Common myeloid progenitor, CD34-positive (primary cell): ENCODE measurements around the gene PAX2. TPM values are rescaled to one million over a fixed set of nuclear protein-coding genes. Genes with fewer than 3 reads are reported as not detected.
A peak's percentile ranks its signal among the peaks of the same experiment; 100 is the strongest.
"Not testable (repeated sequence)": the region's sequence is repeated elsewhere in the genome, so short reads cannot be mapped to it uniquely, and the experiment has no call there.

Experiments
- CTCF ChIA-PET: fragments of 350-600 bp; sonication (Branson Sonifier 250); formaldehyde crosslinking; loops from one replicate; lab custom pipeline; 2021; ENCODE audit warnings: antibody characterized with exemption; lab: Charles Lee
- POLR2A ChIA-PET: fragments of 350-600 bp; sonication (Branson Sonifier 250); formaldehyde crosslinking; loops from one replicate; lab custom pipeline; 2021; ENCODE audit warnings: antibody characterized with exemption; lab: Charles Lee
- DNase-seq, 3 donors: peaks; one replicate each; pipeline versions ENCODE4 v3.0.0 to v3.0.0-alpha.2; 2013
- H3K27ac ChIP-seq, 2 experiments: 1 replicate in 1 of 2; 2 replicates in 1 of 2; pipeline ENCODE4 v1.7.0; 2013; ENCODE audit warnings: inconsistent platforms in 2 of 2, low read length in 2 of 2, mild to moderate bottlenecking in 2 of 2, low read depth in 1 of 2, moderate library complexity in 1 of 2; ENCODE audit not compliant: severe bottlenecking in 2 of 2, insufficient read depth in 1 of 2, poor library complexity in 1 of 2
- H3K27me3 ChIP-seq, 5 experiments: replicated peaks in 2 of 5; 1 replicate in 3 of 5; 2 replicates in 2 of 5; pipeline versions ENCODE4 v1.6.1 to v1.7.0; 2013; ENCODE audit warnings: low read length in 4 of 5, mild to moderate bottlenecking in 2 of 5, moderate library complexity in 2 of 5, inconsistent platforms in 1 of 5; ENCODE audit not compliant: insufficient read depth in 5 of 5, control insufficient read depth in 4 of 5
- H3K36me3 ChIP-seq, 4 experiments: 1 replicate in 2 of 4; 2 replicates in 2 of 4; pipeline versions ENCODE4 v1.6.1 to v1.7.0; 2013; ENCODE audit warnings: low read length in 3 of 4, control low read depth in 1 of 4, mild to moderate bottlenecking in 1 of 4; ENCODE audit not compliant: control insufficient read depth in 4 of 4, insufficient read depth in 4 of 4
- H3K4me1 ChIP-seq, 4 experiments: 1 replicate in 3 of 4; 2 replicates in 1 of 4; pipeline versions ENCODE4 v1.6.1 to v1.7.1; 2013; ENCODE audit warnings: low read length in 3 of 4, mild to moderate bottlenecking in 3 of 4, control low read depth in 1 of 4, inconsistent platforms in 1 of 4, moderate library complexity in 1 of 4; ENCODE audit not compliant: control insufficient read depth in 4 of 4, insufficient read depth in 4 of 4; ENCODE audit errors: control extremely low read depth in 1 of 4
- H3K4me3 ChIP-seq, 7 experiments: 1 replicate in 4 of 7; 2 replicates in 3 of 7; pipeline versions ENCODE4 v1.5.1 to v1.7.0; 2013; ENCODE audit warnings: mild to moderate bottlenecking in 7 of 7, low read length in 6 of 7, moderate library complexity in 6 of 7, inconsistent platforms in 2 of 7, low read depth in 2 of 7, control low read depth in 1 of 7; ENCODE audit not compliant: insufficient read depth in 4 of 7, control insufficient read depth in 1 of 7; ENCODE audit errors: extremely low read depth in 1 of 7
- H3K9me3 ChIP-seq, 5 experiments: 1 replicate in 4 of 5; 2 replicates in 1 of 5; pipeline versions ENCODE4 v1.6.1 to v1.7.1; 2013; ENCODE audit warnings: low read length in 4 of 5, mild to moderate bottlenecking in 2 of 5, inconsistent platforms in 1 of 5, low read depth in 1 of 5, moderate library complexity in 1 of 5; ENCODE audit not compliant: control insufficient read depth in 4 of 5, insufficient read depth in 2 of 5; ENCODE audit errors: control extremely low read depth in 1 of 5
- WGBS: methylation state at CpG from one replicate; pipeline ENCODE4 v1.1.5; 2013; ENCODE audit not compliant: insufficient coverage; 5-methylcytosine and 5-hydroxymethylcytosine counted together
- polyA plus RNA-seq: library from polyadenylated mRNA; unstranded; fragments of 120-200 nt; gene quantifications from one replicate; pipeline ENCODE4 v1.2.1, GENCODE V29; 2013

PAX2 gene
- not detected for polyA plus RNA-seq

GRCh38 chr10:100744987-100745881 lies at the start of gene PAX2:
Gene PAX2 (plus strand): TSS chr10:100745582. CDS start chr10:100746261, 679 bp downstream.
- CTCF ChIA-PET, result interaction anchor here (0.8 to 5.6 kb wide), 10 partner anchors 11 to 183 kb away, joined by 3 to 55 read pairs (median 6); no protein-coding TSS in a partner anchor
- H3K9me3 ChIP-seq, result no peaks in the 10 kb centered on the region
- WGBS, result 1% methylated on average over 50 of the region's 75 CpGs
- peaks cover 0 to 100% (median 72%) of the 10 kb centered on the region in 5 experiments for H3K27me3 ChIP-seq
- H3K4me3 ChIP-seq, result peak within 1 kb of the TSS in 4 of 7 experiments; percentile 13 to 50 (median 34)
- peaks cover 0 to 33% (median 15%) of the 10 kb centered on the region in 4 experiments for H3K4me1 ChIP-seq
- POLR2A ChIA-PET, result interaction anchor here (0.7 kb wide), 1 partner anchor 34 kb away, joined by 4 read pairs; no protein-coding TSS in a partner anchor
- H3K36me3 ChIP-seq, result no peaks in the 10 kb centered on the region
- peak in 2 of 3 donors; percentile 45 to 50 for DNase-seq
- no peak within 1 kb of the TSS for H3K27ac ChIP-seq

DNA sequence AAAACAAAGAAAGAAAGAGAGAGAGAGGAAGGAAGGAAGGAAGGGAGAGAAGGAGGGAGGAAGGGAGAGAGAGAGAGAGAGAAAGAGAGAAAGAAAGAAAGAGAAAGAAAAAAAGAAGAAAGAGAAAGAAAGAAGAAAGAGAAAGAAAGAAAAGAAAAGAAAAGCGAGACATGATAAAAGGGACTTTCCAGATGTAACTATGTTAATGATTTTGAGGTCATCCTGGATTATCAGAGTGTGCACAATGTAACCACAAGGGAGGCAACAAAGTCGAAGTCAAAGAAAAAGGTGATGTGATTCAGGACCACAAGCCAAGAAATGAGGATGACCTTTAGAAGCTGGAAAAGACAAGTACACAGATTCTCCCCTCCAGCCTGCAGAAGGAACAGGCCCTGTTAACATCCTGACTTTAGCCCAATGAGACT lies 48.9 kb upstream of the PAX2 start:
- H3K9me3 ChIP-seq, result no peaks in the 10 kb centered on the region
- CTCF ChIA-PET, result interaction anchor here (0.6 to 0.7 kb wide), 2 partner anchors 10 to 309 kb away, joined by 3 read pairs; no protein-coding TSS in a partner anchor
- peaks cover 11 to 66% (median 29%) of the 10 kb centered on the region in 5 experiments for H3K27me3 ChIP-seq
- H3K36me3 ChIP-seq, result no peaks in the 10 kb centered on the region
- H3K27ac ChIP-seq, result no peak overlapping the region
- H3K4me1 ChIP-seq, result peaks cover 0 to 6% (median 3%) of the 10 kb centered on the region in 4 experiments
- H3K4me3 ChIP-seq, result no peak overlapping the region
- no peak for DNase-seq
- WGBS, result 65% methylated on average over 2 of the region's 2 CpGs
- POLR2A ChIA-PET, result no interaction called here

DNA sequence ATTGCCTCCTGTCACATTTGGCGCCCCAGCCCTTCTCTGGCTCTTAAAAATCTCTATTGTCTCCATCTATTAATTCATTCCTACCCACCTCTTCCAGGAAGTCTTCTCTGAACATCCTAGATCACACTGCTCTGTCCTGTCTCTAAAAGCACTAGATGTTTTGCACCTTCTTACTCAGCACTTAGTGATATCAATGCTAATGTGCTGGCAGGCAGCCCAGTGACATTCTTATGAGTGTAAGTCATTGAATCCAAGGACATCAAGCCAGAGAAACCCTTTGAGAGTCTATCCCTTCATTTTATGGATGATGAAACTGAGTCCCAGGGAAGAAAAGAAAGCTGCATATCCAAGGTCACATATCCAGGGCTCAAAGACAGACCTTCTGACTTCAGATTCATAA lies 48.3 kb upstream of the PAX2 start:
- H3K4me1 ChIP-seq, result peaks cover 0 to 6% (median 3%) of the 10 kb centered on the region in 4 experiments
- DNase-seq, result no peak
- no peaks in the 10 kb centered on the region for H3K36me3 ChIP-seq
- H3K4me3 ChIP-seq, result no peak overlapping the region
- no peaks in the 10 kb centered on the region for H3K9me3 ChIP-seq
- CTCF ChIA-PET, result no interaction called here
- 91% methylated on average over 1 of the region's 1 CpG for WGBS
- H3K27ac ChIP-seq, result no peak overlapping the region
- H3K27me3 ChIP-seq, result peaks cover 6 to 60% (median 27%) of the 10 kb centered on the region in 5 experiments
- POLR2A ChIA-PET, result no interaction called here

GRCh38 chr10:100697631-100698030 lies 47.8 kb upstream of the PAX2 start:
- peaks cover 6 to 56% (median 27%) of the 10 kb centered on the region in 5 experiments for H3K27me3 ChIP-seq
- ChIA-PET POLR2A (no interaction called here), CTCF (no interaction called here)
- no peaks in the 10 kb centered on the region for H3K36me3 ChIP-seq
- H3K27ac ChIP-seq, result no peak overlapping the region
- DNase-seq, result no peak
- WGBS, result 79% methylated on average over 4 of the region's 4 CpGs
- H3K4me3 ChIP-seq, result no peak overlapping the region
- peaks cover 0 to 6% (median 3%) of the 10 kb centered on the region in 4 experiments for H3K4me1 ChIP-seq
- no peaks in the 10 kb centered on the region for H3K9me3 ChIP-seq

DNA sequence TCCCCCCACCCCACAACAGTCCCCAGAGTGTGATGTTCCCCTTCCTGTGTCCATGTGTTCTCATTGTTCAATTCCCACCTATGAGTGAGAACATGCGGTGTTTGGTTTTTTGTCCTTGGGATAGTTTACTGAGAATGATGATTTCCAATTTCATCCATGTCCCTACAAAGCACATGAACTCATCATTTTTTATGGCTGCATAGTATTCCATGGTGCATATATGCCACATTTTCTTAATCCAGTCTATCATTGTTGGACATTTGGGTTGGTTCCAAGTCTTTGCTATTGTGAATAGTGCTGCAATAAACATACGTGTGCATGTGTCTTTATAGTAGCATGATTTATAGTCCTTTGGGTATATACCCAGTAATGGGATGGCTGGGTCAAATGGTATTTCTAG lies 43.7 kb upstream of the PAX2 start:
- CTCF ChIA-PET, result interaction anchor here (1.4 kb wide), 1 partner anchor 25 kb away, joined by 3 read pairs; no protein-coding TSS in a partner anchor
- DNase-seq, H3K36me3 ChIP-seq, POLR2A ChIA-PET, H3K4me3 ChIP-seq, H3K9me3 ChIP-seq, H3K4me1 ChIP-seq, H3K27ac ChIP-seq: not testable (repeated sequence)
- WGBS, result no CpG with 5 or more reads among the region's 2 CpGs
- H3K27me3 ChIP-seq, result peaks cover 4 to 63% (median 29%) of the 10 kb centered on the region in 5 experiments

DNA sequence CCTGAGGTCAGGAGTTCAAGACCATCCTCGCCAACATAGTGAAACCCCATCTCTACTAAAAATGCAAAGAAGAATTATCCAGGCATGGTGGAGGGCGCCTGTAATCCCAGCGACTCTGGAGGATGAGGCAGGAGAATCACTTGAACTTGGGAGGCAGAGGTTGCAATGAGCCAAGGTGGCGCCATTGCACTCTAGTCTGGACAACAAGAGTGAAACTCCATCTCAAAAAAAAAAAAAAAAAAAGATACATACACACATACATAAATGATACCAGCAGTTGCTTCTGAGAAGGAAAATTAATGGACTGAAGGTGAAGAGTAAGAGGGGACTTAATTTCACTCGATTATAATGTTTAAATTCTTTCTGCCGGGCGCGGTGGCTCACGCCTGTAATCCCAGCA lies 40.2 kb upstream of the PAX2 start:
- peaks cover 7 to 70% (median 23%) of the 10 kb centered on the region in 5 experiments for H3K27me3 ChIP-seq
- no peak overlapping the region for H3K4me3 ChIP-seq
- peaks cover 0 to under 1% (median 0%) of the 10 kb centered on the region in 4 experiments for H3K4me1 ChIP-seq
- ChIA-PET POLR2A (no interaction called here), CTCF (no interaction called here)
- no peak for DNase-seq
- H3K27ac ChIP-seq, result no peak overlapping the region
- no peaks in the 10 kb centered on the region for H3K9me3 ChIP-seq
- H3K36me3 ChIP-seq, result no peaks in the 10 kb centered on the region
- WGBS, result 91% methylated on average over 5 of the region's 9 CpGs
